H9 (cell line): Measurements from ENCODE around the gene AKT1. TPM values are rescaled to one million over a fixed set of nuclear protein-coding genes. Genes with fewer than 3 reads are reported as not detected.

ENCODE experiments used
- DNase-seq: peaks from one replicate; pipeline ENCODE4 v3.0.0-alpha.2; 2017
- H2AFZ ChIP-seq: one replicate; pipeline ENCODE4 v1.6.1; 2013; ENCODE audit warnings: mild to moderate bottlenecking, low read length, control low read depth, moderate library complexity
- H2AK5ac ChIP-seq: 2 replicates; pipeline ENCODE4 v1.6.1; 2013; ENCODE audit warnings: low read length, control low read depth, mixed read lengths; ENCODE audit not compliant: insufficient read length
- H2BK120ac ChIP-seq: one replicate; pipeline ENCODE4 v1.6.1; 2013; ENCODE audit warnings: low read depth, mild to moderate bottlenecking, low read length, control low read depth, inconsistent platforms; ENCODE audit not compliant: poor library complexity, severe bottlenecking
- H2BK12ac ChIP-seq: 2 replicates; pipeline ENCODE4 v1.6.1; 2013; ENCODE audit warnings: low read length, control low read depth, mixed read lengths, low read depth; ENCODE audit not compliant: insufficient read length
- H2BK15ac ChIP-seq: 2 replicates; pipeline ENCODE4 v1.6.1; 2013; ENCODE audit warnings: low read depth, low read length, control low read depth
- H2BK20ac ChIP-seq: one replicate; pipeline ENCODE4 v1.6.1; 2013; ENCODE audit warnings: low read depth, mild to moderate bottlenecking, low read length, control low read depth, inconsistent platforms; ENCODE audit not compliant: poor library complexity, severe bottlenecking
- H2BK5ac ChIP-seq: 2 replicates; pipeline ENCODE4 v1.6.1; 2013; ENCODE audit warnings: low read length, control low read depth, mixed read lengths; ENCODE audit not compliant: insufficient read length
- H3K14ac ChIP-seq: 2 replicates; pipeline ENCODE4 v1.6.1; 2013; ENCODE audit warnings: low read length, control low read depth; ENCODE audit not compliant: insufficient read depth
- H3K18ac ChIP-seq: 2 replicates; pipeline ENCODE4 v1.6.1; 2013; ENCODE audit warnings: low read depth, mild to moderate bottlenecking, mixed read lengths, low read length, control low read depth; ENCODE audit not compliant: insufficient read length
- H3K23ac ChIP-seq: 2 replicates; pipeline ENCODE4 v1.6.1; 2013; ENCODE audit warnings: low read length, control low read depth, mixed read lengths, low read depth; ENCODE audit not compliant: insufficient read length
- H3K23me2 ChIP-seq: 2 replicates; pipeline ENCODE4 v1.6.1; 2013; ENCODE audit warnings: low read depth, mild to moderate bottlenecking, mixed read lengths, low read length, control low read depth; ENCODE audit not compliant: insufficient read length, poor library complexity, severe bottlenecking
- H3K27ac ChIP-seq: 2 replicates; pipeline ENCODE4 v1.5.1; 2013; ENCODE audit warnings: low read length, control low read depth, mixed read lengths, low read depth; ENCODE audit not compliant: insufficient read length
- H3K27me3 ChIP-seq: 2 replicates; pipeline ENCODE4 v1.6.1; 2013; ENCODE audit warnings: low read length, control low read depth, inconsistent platforms; ENCODE audit not compliant: insufficient read depth
- H3K4ac ChIP-seq: 2 replicates; pipeline ENCODE4 v1.6.1; 2013; ENCODE audit warnings: low read depth, mild to moderate bottlenecking, control low read depth, inconsistent platforms, low read length, moderate library complexity
- H3K4me1 ChIP-seq: 2 replicates; pipeline ENCODE4 v1.6.1; 2013; ENCODE audit warnings: low read length, control low read depth, inconsistent platforms; ENCODE audit not compliant: insufficient read depth
- H3K4me2 ChIP-seq: 2 replicates; pipeline ENCODE4 v1.6.1; 2013; ENCODE audit warnings: low read length, control low read depth, mixed read lengths; ENCODE audit not compliant: insufficient read length, insufficient read depth
- H3K56ac ChIP-seq: 2 replicates; pipeline ENCODE4 v1.6.1; 2013; ENCODE audit warnings: low read depth, mild to moderate bottlenecking, mixed read lengths, low read length, control low read depth; ENCODE audit not compliant: insufficient read length
- H3K79me1 ChIP-seq: 2 replicates; pipeline ENCODE4 v1.6.1; 2013; ENCODE audit warnings: low read depth, mild to moderate bottlenecking, moderate library complexity, low read length, control low read depth, inconsistent platforms; ENCODE audit not compliant: insufficient read depth, poor library complexity, severe bottlenecking
- H3K79me2 ChIP-seq: 2 replicates; pipeline ENCODE4 v1.6.1; 2013; ENCODE audit warnings: low read length, control low read depth, inconsistent platforms; ENCODE audit not compliant: insufficient read depth
- H3K9ac ChIP-seq: 2 replicates; pipeline ENCODE4 v1.6.1; 2013; ENCODE audit warnings: low read length, control low read depth, mixed read lengths; ENCODE audit not compliant: insufficient read length; ENCODE audit errors: extremely low read depth
- H3K9me3 ChIP-seq: one replicate; pipeline ENCODE4 v1.6.1; 2013; ENCODE audit warnings: low read depth, low read length, inconsistent platforms; ENCODE audit not compliant: control insufficient read depth
- H3T11ph ChIP-seq: one replicate; pipeline ENCODE4 v1.6.1; 2013; ENCODE audit warnings: mild to moderate bottlenecking, low read length, control low read depth, inconsistent platforms
- H4K20me1 ChIP-seq: one replicate; pipeline ENCODE4 v1.6.1; 2013; ENCODE audit not compliant: control insufficient read depth, insufficient read length, insufficient read depth
- H4K5ac ChIP-seq: 2 replicates; pipeline ENCODE4 v1.6.1; 2013; ENCODE audit warnings: low read depth, mild to moderate bottlenecking, mixed read lengths, low read length, control low read depth; ENCODE audit not compliant: insufficient read length
- H4K8ac ChIP-seq: replicated peaks from 2 replicates; pipeline ENCODE4 v1.6.1; 2013; ENCODE audit warnings: low read length, control low read depth, mixed read lengths, low read depth; ENCODE audit not compliant: insufficient read length
- H4K91ac ChIP-seq: 2 replicates; pipeline ENCODE4 v1.6.1; 2013; ENCODE audit warnings: low read depth, mild to moderate bottlenecking, moderate library complexity, mixed read lengths, low read length, control low read depth; ENCODE audit not compliant: insufficient read length
- H3K27ac Mint-ChIP-seq, 3 experiments: 2 replicates in 2 of 3; 3 replicates in 1 of 3; pipeline ENCODE4 v1.8.0; 2020 to 2021; ENCODE audit warnings: mixed read lengths in 3 of 3, mild to moderate bottlenecking in 1 of 3, moderate library complexity in 1 of 3
- H3K27me3 Mint-ChIP-seq: 2 replicates; pipeline ENCODE4 v1.8.0; 2021; ENCODE audit warnings: low read depth, mild to moderate bottlenecking, moderate library complexity, mixed read lengths
- H3K36me3 Mint-ChIP-seq, 3 experiments: 2 replicates in 2 of 3; 3 replicates in 1 of 3; pipeline ENCODE4 v1.8.0; 2020 to 2021; ENCODE audit warnings: low read depth in 3 of 3, mixed read lengths in 3 of 3; ENCODE audit not compliant: insufficient read depth in 1 of 3
- H3K4me1 Mint-ChIP-seq, 2 experiments: 2 replicates each; pipeline ENCODE4 v1.8.0; 2020; ENCODE audit warnings: mixed read lengths in 2 of 2
- H3K4me3 Mint-ChIP-seq, 2 experiments: 2 replicates in 1 of 2; 3 replicates in 1 of 2; pipeline ENCODE4 v1.8.0; 2020 to 2021; ENCODE audit warnings: mild to moderate bottlenecking in 2 of 2, mixed read lengths in 2 of 2, moderate library complexity in 1 of 2
- H3K9me3 Mint-ChIP-seq, 2 experiments: 2 replicates in 1 of 2; 3 replicates in 1 of 2; pipeline ENCODE4 v1.8.0; 2020; ENCODE audit warnings: mild to moderate bottlenecking in 2 of 2, mixed read lengths in 2 of 2, moderate library complexity in 1 of 2
- WGBS: extraction: QIAGEN DNeasy Blood & Tissue Kit; methylation state at CpG from one replicate; pipeline ENCODE4 v1.1.7; 2013; ENCODE audit warnings: missing lambda C conversion rate, low lambda C conversion rate, mixed read lengths; ENCODE audit not compliant: insufficient read length; ENCODE audit errors: extremely low coverage; 5-methylcytosine and 5-hydroxymethylcytosine counted together
- total RNA-seq: library from RNA; stranded (reverse); gene quantifications from 2 replicates; pipeline ENCODE4 v1.2.1, GENCODE V29; 2021
- TF ChIP-seq, protein P1 (sequence below): fragments of 200-600 bp; sonication (generic); conservative IDR thresholded peaks from 3 replicates; pipeline ENCODE4 v1.8.0; 2021; ENCODE audit warnings: antibody characterized with exemption, mild to moderate bottlenecking

The AKT1 gene
- total RNA-seq, 1 experiment from 2014 or later: 101 TPM

DNA sequence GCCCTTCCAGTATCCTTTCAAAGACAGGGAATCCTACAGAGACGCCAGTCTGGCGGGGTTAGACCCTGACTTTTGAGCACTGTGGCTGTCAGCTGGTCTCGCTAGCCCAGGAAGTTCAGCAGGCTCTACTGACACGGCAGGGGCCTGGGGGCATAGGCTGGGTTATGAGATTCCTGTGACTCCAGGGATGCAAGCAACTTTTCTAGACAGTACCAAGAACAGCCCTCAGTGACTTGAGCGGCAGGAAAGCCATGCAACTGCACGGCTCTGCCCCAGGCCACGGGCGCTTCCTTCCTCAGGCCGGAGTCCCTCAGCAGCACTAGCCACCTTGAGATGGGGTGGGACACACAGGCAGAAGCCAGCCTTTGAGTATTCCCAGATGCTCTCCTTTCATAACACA is 47.7 kb downstream of the AKT1 start:
- no peaks in the 10 kb centered on the region for H3K79me1 ChIP-seq
- no peaks in the 10 kb centered on the region for H3K4me1 ChIP-seq
- H3K23ac ChIP-seq: no peak overlapping the region
- H3T11ph ChIP-seq: no peak overlapping the region
- H3K79me2 ChIP-seq: no peaks in the 10 kb centered on the region
- Mint-ChIP-seq H3K9me3 (peaks cover 13 to 19% of the 10 kb centered on the region in 2 experiments), H3K4me3 (no peak overlapping the region), H3K27me3 (peaks cover 7% of the 10 kb centered on the region), H3K36me3 (peaks cover 0 to 27% (median 4%) of the 10 kb centered on the region in 3 experiments; a peak in 5 of 7 replicates), H3K27ac (peak overlapping the region in 1 of 3 experiments; percentile 70; a peak in 1 of 7 replicates), H3K4me1 (peaks cover 4 to 9% of the 10 kb centered on the region in 2 experiments)
- no peak overlapping the region for H3K27ac ChIP-seq
- H3K4me2 ChIP-seq: no peak overlapping the region
- no peaks in the 10 kb centered on the region for H3K27me3 ChIP-seq
- WGBS: no CpG with 5 or more reads among the region's 9 CpGs
- no peak overlapping the region for H2AK5ac ChIP-seq
- no peak overlapping the region for H2BK20ac ChIP-seq
- no peak overlapping the region for H2BK12ac ChIP-seq
- H3K9ac ChIP-seq: no peak overlapping the region
- no peak overlapping the region for H4K8ac ChIP-seq
- H3K18ac ChIP-seq: no peak overlapping the region
- H4K20me1 ChIP-seq: no peaks in the 10 kb centered on the region
- no peak overlapping the region for H2BK5ac ChIP-seq
- H2BK15ac ChIP-seq: no peak overlapping the region
- H2BK120ac ChIP-seq: no peak overlapping the region
- H4K5ac ChIP-seq: no peak overlapping the region
- no peak overlapping the region for H3K56ac ChIP-seq
- peaks cover 3% of the 10 kb centered on the region for H3K23me2 ChIP-seq
- no peak overlapping the region for H3K4ac ChIP-seq
- H3K14ac ChIP-seq: no peak overlapping the region
- H4K91ac ChIP-seq: no peak overlapping the region
- H3K9me3 ChIP-seq: peaks cover 6% of the 10 kb centered on the region
- no peak for DNase-seq
- TF ChIP-seq, protein P1, sequence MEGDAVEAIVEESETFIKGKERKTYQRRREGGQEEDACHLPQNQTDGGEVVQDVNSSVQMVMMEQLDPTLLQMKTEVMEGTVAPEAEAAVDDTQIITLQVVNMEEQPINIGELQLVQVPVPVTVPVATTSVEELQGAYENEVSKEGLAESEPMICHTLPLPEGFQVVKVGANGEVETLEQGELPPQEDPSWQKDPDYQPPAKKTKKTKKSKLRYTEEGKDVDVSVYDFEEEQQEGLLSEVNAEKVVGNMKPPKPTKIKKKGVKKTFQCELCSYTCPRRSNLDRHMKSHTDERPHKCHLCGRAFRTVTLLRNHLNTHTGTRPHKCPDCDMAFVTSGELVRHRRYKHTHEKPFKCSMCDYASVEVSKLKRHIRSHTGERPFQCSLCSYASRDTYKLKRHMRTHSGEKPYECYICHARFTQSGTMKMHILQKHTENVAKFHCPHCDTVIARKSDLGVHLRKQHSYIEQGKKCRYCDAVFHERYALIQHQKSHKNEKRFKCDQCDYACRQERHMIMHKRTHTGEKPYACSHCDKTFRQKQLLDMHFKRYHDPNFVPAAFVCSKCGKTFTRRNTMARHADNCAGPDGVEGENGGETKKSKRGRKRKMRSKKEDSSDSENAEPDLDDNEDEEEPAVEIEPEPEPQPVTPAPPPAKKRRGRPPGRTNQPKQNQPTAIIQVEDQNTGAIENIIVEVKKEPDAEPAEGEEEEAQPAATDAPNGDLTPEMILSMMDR: no peak
- H2AFZ ChIP-seq: no peak overlapping the region
